OCI-LY1 (cell line): ENCODE data around the gene NHSL2.

Source experiments
- H2AFZ ChIP-seq: fragments of 200-600 bp; sonication (generic), shearing (Covaris generic); 2 replicates; pipeline ENCODE4 v1.6.0; 2014; ENCODE audit warnings: antibody characterized with exemption, mild to moderate bottlenecking, low read length
- H3F3A ChIP-seq: fragments of 200-600 bp; sonication (generic), shearing (Covaris generic); 2 replicates; pipeline ENCODE4 v1.6.0; 2014; ENCODE audit warnings: mild to moderate bottlenecking, antibody characterized with exemption, low read length, moderate library complexity; ENCODE audit not compliant: insufficient read depth
- H3K27ac ChIP-seq: fragments of 200-600 bp; sonication (generic); 2 replicates; pipeline ENCODE4 v1.5.1; 2014; ENCODE audit warnings: low read length, mixed run types, mild to moderate bottlenecking, low read depth; ENCODE audit not compliant: poor library complexity, severe bottlenecking
- H3K27me3 ChIP-seq: fragments of 200-600 bp; sonication (generic); 2 replicates; pipeline ENCODE4 v1.6.0; 2014; ENCODE audit warnings: antibody characterized with exemption, mild to moderate bottlenecking, low read length, moderate library complexity; ENCODE audit not compliant: insufficient read depth
- H3K36me3 ChIP-seq: fragments of 200-600 bp; sonication (generic); 2 replicates; pipeline ENCODE4 v1.6.1; 2014; ENCODE audit warnings: mild to moderate bottlenecking, antibody characterized with exemption, low read length, moderate library complexity, mixed read lengths; ENCODE audit not compliant: insufficient read depth
- H3K4me1 ChIP-seq: fragments of 200-600 bp; sonication (generic); 2 replicates; pipeline ENCODE4 v1.5.1; 2014; ENCODE audit warnings: mild to moderate bottlenecking, low read length, moderate library complexity; ENCODE audit not compliant: insufficient read depth, severe bottlenecking
- H3K4me2 ChIP-seq: fragments of 200-600 bp; sonication (generic), shearing (Covaris generic); 2 replicates; pipeline ENCODE4 v1.6.1; 2014; ENCODE audit warnings: low read length
- H3K4me3 ChIP-seq: fragments of 200-600 bp; sonication (generic); 2 replicates; pipeline ENCODE4 v1.5.1; 2014; ENCODE audit warnings: low read length, low read depth, mild to moderate bottlenecking, mixed read lengths; ENCODE audit not compliant: poor library complexity, severe bottlenecking
- H3K79me2 ChIP-seq: fragments of 200-600 bp; shearing (Covaris generic); 2 replicates; pipeline ENCODE4 v1.6.1; 2016; ENCODE audit warnings: mixed run types, low read length, mixed read lengths; ENCODE audit not compliant: insufficient read depth
- H3K9ac ChIP-seq: fragments of 200-600 bp; sonication (generic), shearing (Covaris generic); 2 replicates; pipeline ENCODE4 v1.6.1; 2014; ENCODE audit warnings: mild to moderate bottlenecking, low read length, mixed read lengths
- H3K9me2 ChIP-seq: fragments of 200-600 bp; sonication (generic), shearing (Covaris generic); 2 replicates; pipeline ENCODE4 v1.6.1; 2014; ENCODE audit warnings: low read depth, mild to moderate bottlenecking, low read length, mixed read lengths
- H3K9me3 ChIP-seq: fragments of 200-600 bp; shearing (Covaris generic); 2 replicates; pipeline ENCODE4 v1.6.1; 2014; ENCODE audit warnings: low read length, mixed read lengths
- H4K20me1 ChIP-seq: fragments of 200-600 bp; sonication (generic), shearing (Covaris generic); 2 replicates; pipeline ENCODE4 v1.6.0; 2016; ENCODE audit warnings: mild to moderate bottlenecking, low read length; ENCODE audit not compliant: insufficient read depth
- EZH2 ChIP-seq: fragments of 200-600 bp; sonication (generic), shearing (Covaris generic); IDR thresholded peaks from 2 replicates; pipeline ENCODE4 v1.8.0; 2017; ENCODE audit warnings: borderline replicate concordance, mixed run types, mild to moderate bottlenecking, antibody characterized with exemption, low read length, moderate library complexity, mixed read lengths
- TF ChIP-seq, protein P1 (sequence below): fragments of 200-600 bp; sonication (generic), shearing (Covaris generic); IDR thresholded peaks from 2 replicates; pipeline ENCODE4 v1.5.1; 2017; ENCODE audit warnings: mild to moderate bottlenecking, antibody characterized with exemption, low read length, moderate library complexity, mixed read lengths

The NHSL2 gene

DNA sequence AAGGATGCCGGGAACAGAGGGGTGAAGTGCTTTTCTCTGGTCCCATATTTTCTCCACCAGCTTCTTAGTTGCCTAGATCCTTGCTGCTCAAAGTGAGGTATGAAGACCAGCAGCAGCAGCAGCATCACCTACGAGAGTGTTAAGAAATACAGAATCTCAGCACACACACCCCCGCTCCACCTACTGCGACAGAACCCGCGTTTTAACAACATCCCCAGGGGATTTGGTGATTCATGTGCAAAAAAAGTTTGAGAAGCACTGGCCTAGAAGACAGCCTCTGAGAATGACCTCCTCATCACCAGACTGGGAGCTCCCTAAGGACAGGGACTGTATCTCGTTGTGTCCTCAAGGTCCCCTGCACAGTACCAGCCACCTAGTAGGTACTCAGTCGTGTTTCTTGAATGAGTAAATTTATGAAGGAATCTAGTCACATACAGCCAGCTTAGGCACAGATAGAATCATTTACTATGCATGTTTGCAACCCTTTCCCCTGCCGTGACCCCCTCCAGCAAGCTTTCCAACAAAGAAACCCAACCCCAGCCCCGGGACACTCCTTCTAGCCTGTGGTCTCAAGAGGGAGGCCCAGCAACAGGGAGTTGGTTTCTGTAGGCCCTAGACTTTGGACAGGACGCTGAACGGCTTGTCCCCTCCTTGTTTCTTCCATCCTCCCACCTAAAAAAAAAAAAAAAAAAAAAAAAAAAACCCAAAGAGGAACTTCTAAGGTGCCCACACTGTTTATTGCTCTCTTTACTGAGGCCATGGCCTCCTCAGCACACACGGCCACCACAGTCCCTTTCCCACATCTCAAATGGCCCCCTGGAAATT, 199.6 kb downstream of the NHSL2 start:
- H3K4me3 ChIP-seq, result no peak overlapping the region
- H3K79me2 ChIP-seq, result no peaks in the 10 kb centered on the region
- no peak overlapping the region for H2AFZ ChIP-seq
- H3K9ac ChIP-seq, result no peak overlapping the region
- H3K36me3 ChIP-seq, result no peaks in the 10 kb centered on the region
- H3K27ac ChIP-seq, result no peak overlapping the region
- no peak overlapping the region for H3K4me2 ChIP-seq
- H3F3A ChIP-seq, result no peaks in the 10 kb centered on the region
- H3K9me2 ChIP-seq, result no peaks in the 10 kb centered on the region
- H3K27me3 ChIP-seq, result no peaks in the 10 kb centered on the region
- H3K9me3 ChIP-seq, result no peaks in the 10 kb centered on the region
- H3K4me1 ChIP-seq, result no peaks in the 10 kb centered on the region
- TF ChIP-seq, protein P1, sequence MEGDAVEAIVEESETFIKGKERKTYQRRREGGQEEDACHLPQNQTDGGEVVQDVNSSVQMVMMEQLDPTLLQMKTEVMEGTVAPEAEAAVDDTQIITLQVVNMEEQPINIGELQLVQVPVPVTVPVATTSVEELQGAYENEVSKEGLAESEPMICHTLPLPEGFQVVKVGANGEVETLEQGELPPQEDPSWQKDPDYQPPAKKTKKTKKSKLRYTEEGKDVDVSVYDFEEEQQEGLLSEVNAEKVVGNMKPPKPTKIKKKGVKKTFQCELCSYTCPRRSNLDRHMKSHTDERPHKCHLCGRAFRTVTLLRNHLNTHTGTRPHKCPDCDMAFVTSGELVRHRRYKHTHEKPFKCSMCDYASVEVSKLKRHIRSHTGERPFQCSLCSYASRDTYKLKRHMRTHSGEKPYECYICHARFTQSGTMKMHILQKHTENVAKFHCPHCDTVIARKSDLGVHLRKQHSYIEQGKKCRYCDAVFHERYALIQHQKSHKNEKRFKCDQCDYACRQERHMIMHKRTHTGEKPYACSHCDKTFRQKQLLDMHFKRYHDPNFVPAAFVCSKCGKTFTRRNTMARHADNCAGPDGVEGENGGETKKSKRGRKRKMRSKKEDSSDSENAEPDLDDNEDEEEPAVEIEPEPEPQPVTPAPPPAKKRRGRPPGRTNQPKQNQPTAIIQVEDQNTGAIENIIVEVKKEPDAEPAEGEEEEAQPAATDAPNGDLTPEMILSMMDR, result no peak
- TF ChIP-seq EZH2, result no peak
- H4K20me1 ChIP-seq, result no peaks in the 10 kb centered on the region

DNA sequence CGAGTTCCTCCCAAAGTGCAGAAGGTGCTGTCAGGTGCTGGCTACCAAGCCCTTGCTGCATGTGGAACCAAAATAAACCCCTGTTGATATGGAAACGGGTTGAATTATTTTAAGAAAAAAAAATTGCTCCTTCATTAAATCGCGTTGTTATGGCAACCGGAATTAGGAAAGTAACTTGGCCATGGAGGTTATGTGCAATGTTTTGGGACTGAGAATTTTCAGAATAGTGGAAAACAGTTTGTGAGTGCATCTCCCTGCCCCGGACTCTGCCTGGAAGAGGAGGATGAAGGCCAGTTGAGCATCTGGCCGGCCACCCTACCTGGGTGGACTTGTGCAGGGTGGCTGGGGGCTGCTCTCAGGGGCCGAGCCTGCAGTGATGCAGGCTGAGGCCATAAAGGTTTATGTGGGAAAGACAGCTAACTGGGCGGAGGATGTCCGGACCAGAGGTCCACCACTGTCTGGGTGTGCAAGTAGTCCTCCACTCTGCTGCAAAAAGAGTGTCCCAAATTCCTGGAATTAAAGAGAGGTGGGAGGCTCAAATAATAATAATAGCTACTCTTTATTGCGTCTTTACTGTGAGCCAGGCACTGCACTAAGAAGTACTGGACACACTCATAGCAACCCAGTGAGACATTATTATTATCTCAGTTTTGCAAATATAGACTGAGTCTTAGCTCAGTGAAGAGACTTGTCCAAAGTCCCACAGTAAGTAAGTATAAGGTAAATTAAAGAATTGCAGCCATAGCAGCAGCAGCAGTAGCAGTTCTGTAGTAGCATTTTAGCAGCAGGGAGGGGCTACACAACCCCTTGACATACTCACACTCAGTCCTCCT, 200.4 kb downstream of the NHSL2 start:
- no peaks in the 10 kb centered on the region for H3K27me3 ChIP-seq
- H3K4me1 ChIP-seq, result no peaks in the 10 kb centered on the region
- no peaks in the 10 kb centered on the region for H3K36me3 ChIP-seq
- no peaks in the 10 kb centered on the region for H3K79me2 ChIP-seq
- no peak overlapping the region for H3K9ac ChIP-seq
- H3K4me2 ChIP-seq, result no peak overlapping the region
- H3K4me3 ChIP-seq, result no peak overlapping the region
- H3F3A ChIP-seq, result no peaks in the 10 kb centered on the region
- H3K9me3 ChIP-seq, result no peaks in the 10 kb centered on the region
- no peaks in the 10 kb centered on the region for H4K20me1 ChIP-seq
- no peaks in the 10 kb centered on the region for H3K9me2 ChIP-seq
- H2AFZ ChIP-seq, result no peak overlapping the region
- TF ChIP-seq EZH2, result no peak
- TF ChIP-seq, protein P1, result no peak
- no peak overlapping the region for H3K27ac ChIP-seq

DNA sequence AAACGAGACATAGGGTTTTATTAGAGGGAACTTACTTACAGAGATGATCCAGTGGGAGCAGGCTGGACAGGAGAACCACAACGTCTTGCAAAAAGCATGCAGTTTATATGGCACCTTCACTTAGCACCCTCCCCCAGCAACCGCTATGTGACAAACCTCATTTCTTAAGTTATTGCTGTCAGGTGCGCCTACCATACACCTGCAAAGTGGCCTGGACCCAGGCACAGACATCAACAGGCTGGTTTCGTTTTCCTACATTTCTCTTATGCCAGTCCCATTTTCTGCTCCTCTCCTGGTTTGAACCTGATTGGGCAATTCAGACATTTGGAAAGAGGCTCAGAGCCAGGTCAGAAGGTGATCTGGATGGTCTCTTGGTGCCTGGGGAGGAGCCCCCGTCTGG, 202.8 kb downstream of the NHSL2 start:
- no peak overlapping the region for H3K4me2 ChIP-seq
- H3K27me3 ChIP-seq, result no peaks in the 10 kb centered on the region
- no peak overlapping the region for H3K27ac ChIP-seq
- H3K9me2 ChIP-seq, result no peaks in the 10 kb centered on the region
- H3F3A ChIP-seq, result no peaks in the 10 kb centered on the region
- no peaks in the 10 kb centered on the region for H3K36me3 ChIP-seq
- H4K20me1 ChIP-seq, result no peaks in the 10 kb centered on the region
- no peaks in the 10 kb centered on the region for H3K4me1 ChIP-seq
- no peaks in the 10 kb centered on the region for H3K79me2 ChIP-seq
- H3K4me3 ChIP-seq, result no peak overlapping the region
- TF ChIP-seq, protein P1, result no peak
- no peak for TF ChIP-seq EZH2
- no peak overlapping the region for H3K9ac ChIP-seq
- no peaks in the 10 kb centered on the region for H3K9me3 ChIP-seq
- H2AFZ ChIP-seq, result no peak overlapping the region
